SK-N-SH treated with all-trans-retinoic acid at 6 μM for 48 hours (cell line): Measurements from ENCODE around the gene HMBS.

Source experiments
- ATAC-seq: fragments of 200-7000 bp; cut with Tn5 transposase; 3 replicates; pipeline ENCODE4 v1.9.1; 2020; ENCODE audit warnings: mild to moderate bottlenecking, moderate library complexity
- ARNTL ChIP-seq: fragments of 450-650 bp; formaldehyde crosslinking; IDR thresholded peaks from 2 replicates; pipeline ENCODE4 v1.5.0; 2020; ENCODE audit warnings: low read depth, mild to moderate bottlenecking, moderate library complexity, borderline replicate concordance
- BACH2 ChIP-seq: fragments of 250-450 bp; sonication (Bioruptor Pico); IDR thresholded peaks from 2 replicates; pipeline ENCODE4 v1.9.0; 2021; ENCODE audit warnings: mild to moderate bottlenecking, borderline replicate concordance
- CREB5 ChIP-seq: fragments of 250-450 bp; sonication (Bioruptor Pico); IDR thresholded peaks from 2 replicates; pipeline ENCODE4 v1.5.1; 2020; ENCODE audit warnings: low read depth, mild to moderate bottlenecking, moderate library complexity
- CSDC2 ChIP-seq: fragments of 250-450 bp; sonication (Bioruptor Pico); IDR thresholded peaks from 2 replicates; pipeline ENCODE4 v1.5.0; 2020; ENCODE audit warnings: mild to moderate bottlenecking, moderate library complexity
- CSRNP3 ChIP-seq: fragments of 250-450 bp; sonication (Bioruptor Pico); IDR thresholded peaks from 2 replicates; pipeline ENCODE4 v1.5.1; 2021; ENCODE audit warnings: mild to moderate bottlenecking, moderate library complexity
- ESRRG ChIP-seq: fragments of 250-450 bp; sonication (Bioruptor Pico); IDR thresholded peaks from 2 replicates; pipeline ENCODE4 v1.6.1; 2021; ENCODE audit warnings: mild to moderate bottlenecking
- GLIS3 ChIP-seq: fragments of 250-450 bp; sonication (Bioruptor Pico); IDR thresholded peaks from 2 replicates; pipeline ENCODE4 v1.5.0; 2020; ENCODE audit warnings: mild to moderate bottlenecking, moderate library complexity
- PATZ1 ChIP-seq: fragments of 250-450 bp; sonication (Bioruptor Pico); IDR thresholded peaks from 2 replicates; pipeline ENCODE4 v1.8.0; 2020; ENCODE audit warnings: mild to moderate bottlenecking, moderate library complexity, borderline replicate concordance
- POU6F1 ChIP-seq: fragments of 250-450 bp; sonication (Bioruptor Pico); IDR thresholded peaks from 2 replicates; pipeline ENCODE4 v1.8.0; 2021; ENCODE audit warnings: low read depth, mild to moderate bottlenecking, moderate library complexity, borderline replicate concordance
- PPARA ChIP-seq: fragments of 250-450 bp; sonication (Bioruptor Pico); IDR thresholded peaks from 2 replicates; pipeline ENCODE4 v1.5.0; 2020; ENCODE audit warnings: mild to moderate bottlenecking, borderline replicate concordance
- RARB ChIP-seq: fragments of 250-450 bp; sonication (Bioruptor Pico); IDR thresholded peaks from 2 replicates; pipeline ENCODE4 v1.8.0; 2021; ENCODE audit warnings: mild to moderate bottlenecking, moderate library complexity
- SNAI2 ChIP-seq: fragments of 250-450 bp; sonication (Bioruptor Pico); IDR thresholded peaks from 2 replicates; pipeline ENCODE4 v1.5.0; 2020; ENCODE audit warnings: mild to moderate bottlenecking, moderate library complexity
- TCF4 ChIP-seq: fragments of 250-450 bp; sonication (Bioruptor Pico); IDR thresholded peaks from 2 replicates; pipeline ENCODE4 v1.8.0; 2021; ENCODE audit warnings: mild to moderate bottlenecking, moderate library complexity, borderline replicate concordance
- TOX ChIP-seq: fragments of 250-450 bp; sonication (Bioruptor Pico); IDR thresholded peaks from 2 replicates; pipeline ENCODE4 v1.8.0; 2021; ENCODE audit warnings: mild to moderate bottlenecking, moderate library complexity, borderline replicate concordance
- TSHZ2 ChIP-seq: fragments of 250-450 bp; sonication (Bioruptor Pico); IDR thresholded peaks from 2 replicates; pipeline ENCODE4 v1.5.0; 2020; ENCODE audit warnings: mild to moderate bottlenecking, moderate library complexity
- ZFP3 ChIP-seq: fragments of 250-450 bp; sonication (Bioruptor Pico); IDR thresholded peaks from 2 replicates; pipeline ENCODE4 v1.5.0; 2020; ENCODE audit warnings: mild to moderate bottlenecking, moderate library complexity
- ZFP30 ChIP-seq: fragments of 450-650 bp; formaldehyde crosslinking; IDR thresholded peaks from 2 replicates; pipeline ENCODE4 v1.5.0; 2022; ENCODE audit warnings: mild to moderate bottlenecking, moderate library complexity
- ZNF565 ChIP-seq: fragments of 450-650 bp; formaldehyde crosslinking; conservative IDR thresholded peaks from 2 replicates; pipeline ENCODE4 v1.5.0; 2020; ENCODE audit warnings: low read depth, mild to moderate bottlenecking, moderate library complexity
- ZNF70 ChIP-seq: fragments of 450-650 bp; formaldehyde crosslinking; IDR thresholded peaks from 2 replicates; pipeline ENCODE4 v1.5.0; 2020; ENCODE audit warnings: mild to moderate bottlenecking, moderate library complexity
- ZNF8 ChIP-seq: fragments of 450-650 bp; formaldehyde crosslinking; IDR thresholded peaks from 2 replicates; pipeline ENCODE4 v1.5.0; 2020; ENCODE audit warnings: mild to moderate bottlenecking, moderate library complexity

HMBS gene

GRCh38 chr11:119061256-119061655 is 23.4 kb upstream of the HMBS start:
- TF ChIP-seq PPARA (CRISPR knock-in tag): no peak
- no peak for TF ChIP-seq CSRNP3 (CRISPR knock-in tag)
- no peak for TF ChIP-seq GLIS3 (CRISPR knock-in tag)
- no peak for TF ChIP-seq ARNTL
- no peak for TF ChIP-seq ZNF70
- TF ChIP-seq RARB (CRISPR knock-in tag): no peak
- no peak for TF ChIP-seq PATZ1 (CRISPR knock-in tag)
- TF ChIP-seq ZFP3 (CRISPR knock-in tag): no peak
- TF ChIP-seq POU6F1: no peak
- no peak for TF ChIP-seq TOX (CRISPR knock-in tag)
- TF ChIP-seq TSHZ2: no peak
- no peak for TF ChIP-seq CSDC2 (CRISPR knock-in tag)
- no peak for TF ChIP-seq ZNF8 (CRISPR knock-in tag)
- TF ChIP-seq ZFP30: no peak
- TF ChIP-seq ESRRG (CRISPR knock-in tag): no peak
- TF ChIP-seq SNAI2 (CRISPR knock-in tag): no peak
- ATAC-seq: no peak

GRCh38 chr11:119062779-119063178 is 21.9 kb upstream of the HMBS start:
- ATAC-seq: no peak
- TF ChIP-seq PATZ1 (CRISPR knock-in tag): no peak
- TF ChIP-seq ARNTL: no peak
- no peak for TF ChIP-seq ZNF8 (CRISPR knock-in tag)
- no peak for TF ChIP-seq RARB (CRISPR knock-in tag)
- TF ChIP-seq TCF4 (CRISPR knock-in tag): no peak
- no peak for TF ChIP-seq TOX (CRISPR knock-in tag)
- TF ChIP-seq ZNF565 (CRISPR knock-in tag): no peak
- no peak for TF ChIP-seq POU6F1
- no peak for TF ChIP-seq ZFP3 (CRISPR knock-in tag)
- TF ChIP-seq ESRRG (CRISPR knock-in tag): no peak
- no peak for TF ChIP-seq PPARA (CRISPR knock-in tag)
- no peak for TF ChIP-seq CREB5 (CRISPR knock-in tag)
- TF ChIP-seq CSRNP3 (CRISPR knock-in tag): no peak
- TF ChIP-seq BACH2 (CRISPR knock-in tag): no peak
- no peak for TF ChIP-seq ZFP30
